LoVo (cell line): Measurements from ENCODE around the gene DMAC1.

Experiments
- DNase-seq: peaks from one replicate; pipeline ENCODE4 v3.0.0-alpha.2; 2016; ENCODE audit warnings: low spot score

The DMAC1 gene, protein sequence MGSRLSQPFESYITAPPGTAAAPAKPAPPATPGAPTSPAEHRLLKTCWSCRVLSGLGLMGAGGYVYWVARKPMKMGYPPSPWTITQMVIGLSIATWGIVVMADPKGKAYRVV

DNA sequence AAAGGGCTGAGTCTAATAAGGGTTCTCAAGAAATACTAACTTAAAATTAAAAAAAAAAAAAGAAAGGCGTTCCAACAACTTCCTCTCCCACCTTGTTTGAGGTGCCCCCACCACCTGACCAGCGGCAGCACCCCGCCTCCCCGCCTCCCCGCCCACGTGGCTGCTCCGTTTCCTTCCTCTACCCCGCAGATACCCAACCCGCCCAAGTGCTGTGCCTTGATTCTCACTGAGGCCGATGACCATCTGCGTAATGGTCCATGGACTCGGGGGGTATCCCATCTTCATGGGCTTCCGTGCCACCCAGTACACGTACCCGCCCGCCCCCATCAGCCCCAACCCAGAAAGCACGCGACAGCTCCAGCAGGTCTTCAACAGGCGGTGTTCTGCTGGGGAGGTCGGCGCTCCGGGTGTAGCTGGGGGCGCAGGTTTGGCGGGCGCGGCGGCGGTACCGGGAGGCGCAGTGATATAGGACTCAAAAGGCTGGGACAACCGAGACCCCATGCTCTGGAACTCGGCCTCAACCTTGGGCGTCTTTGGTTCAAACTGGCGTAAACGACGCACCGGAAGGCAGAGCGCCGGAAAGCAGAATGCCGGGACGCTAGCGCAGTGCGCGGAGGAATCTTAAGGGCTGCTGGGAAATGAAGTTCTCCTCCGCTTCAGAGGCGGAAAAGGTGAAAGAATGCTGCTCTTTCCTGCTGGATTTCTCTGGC is at the start of gene DMAC1:
Gene DMAC1, minus strand, starts transcription at position 545 of the 710 bp plus-strand sequence. Its CDS starts 44 bp downstream, at position 501.
- DNase-seq: peak; percentile 86

DNA sequence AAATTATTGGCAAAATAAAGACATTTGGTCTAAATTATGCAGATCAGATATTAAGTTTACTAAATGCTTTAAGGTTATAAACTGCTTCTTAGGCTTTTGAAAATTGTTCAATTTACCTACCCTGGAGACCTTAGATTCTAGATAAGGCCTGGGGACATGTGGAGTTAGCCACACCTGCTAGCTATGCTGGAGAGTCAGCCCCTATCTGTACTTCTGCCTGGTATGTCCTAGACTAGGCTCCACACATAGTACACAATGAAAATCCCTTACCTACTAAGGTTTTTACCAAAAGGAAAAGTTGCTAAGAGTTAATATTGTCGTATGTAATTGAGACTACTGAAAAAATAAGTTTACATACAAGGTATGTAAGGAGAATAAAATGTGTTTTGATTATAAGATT is 49.8 kb upstream of the DMAC1 start:
- DNase-seq: no peak

DNA sequence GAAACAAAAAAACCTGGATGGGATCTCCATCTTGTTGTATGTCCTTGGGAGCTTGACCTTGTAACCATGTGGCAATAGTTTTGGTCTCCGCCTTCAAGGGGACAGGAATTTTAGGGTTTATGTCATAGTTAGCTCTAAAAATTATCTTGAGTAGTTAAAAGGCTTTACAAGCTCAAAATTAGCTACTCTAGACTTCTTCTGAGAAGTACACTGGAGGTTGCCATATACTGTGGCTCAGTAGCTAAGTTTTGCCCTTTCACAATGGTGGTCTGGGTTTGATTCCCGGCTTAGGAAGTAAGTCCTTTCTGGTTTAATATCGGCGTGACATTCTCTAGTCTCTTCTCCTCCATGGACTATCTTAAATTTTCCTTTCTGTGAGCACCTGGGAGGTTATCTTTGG is 48.9 kb upstream of the DMAC1 start:
- DNase-seq: no peak

DNA sequence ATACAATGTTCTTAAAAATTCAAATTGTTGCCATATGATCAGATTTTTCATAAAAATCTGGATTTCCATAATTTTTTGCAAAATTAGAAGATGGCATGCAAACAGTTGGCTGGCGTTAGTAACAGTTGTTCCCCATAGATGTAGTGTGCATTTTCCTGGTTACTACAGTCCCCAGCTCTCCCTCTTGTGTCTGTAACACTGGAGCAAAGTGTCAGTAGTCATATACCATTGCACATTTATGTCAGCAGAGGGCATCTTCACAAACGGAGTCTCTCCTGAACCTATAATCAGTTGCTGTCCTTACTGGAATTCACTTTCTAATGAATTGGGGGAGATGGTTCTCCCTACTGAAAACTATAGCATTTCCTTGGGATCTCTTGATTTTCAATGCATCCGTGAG is 44.7 kb upstream of the DMAC1 start:
- DNase-seq: peak; percentile 18

DNA sequence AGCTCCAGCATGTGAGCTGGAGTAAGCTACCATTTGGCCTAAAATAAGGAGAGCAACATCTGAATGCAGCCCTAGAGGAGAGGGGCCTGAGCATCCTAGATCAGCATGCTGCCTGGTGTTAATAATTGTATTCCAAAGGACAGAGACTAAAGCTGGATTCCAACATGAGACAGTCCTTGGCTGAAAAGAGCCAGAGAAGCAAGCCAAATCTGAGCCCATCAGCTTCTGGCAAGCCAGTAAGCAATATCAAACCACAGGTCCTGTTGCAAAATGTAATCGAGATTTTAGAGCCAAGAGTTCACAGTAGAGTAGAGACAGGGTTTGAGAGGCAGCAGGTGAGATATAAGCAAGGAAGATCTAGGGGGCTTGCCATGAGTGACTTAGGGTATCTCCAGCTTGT is 42.3 kb upstream of the DMAC1 start:
- DNase-seq: no peak

DNA sequence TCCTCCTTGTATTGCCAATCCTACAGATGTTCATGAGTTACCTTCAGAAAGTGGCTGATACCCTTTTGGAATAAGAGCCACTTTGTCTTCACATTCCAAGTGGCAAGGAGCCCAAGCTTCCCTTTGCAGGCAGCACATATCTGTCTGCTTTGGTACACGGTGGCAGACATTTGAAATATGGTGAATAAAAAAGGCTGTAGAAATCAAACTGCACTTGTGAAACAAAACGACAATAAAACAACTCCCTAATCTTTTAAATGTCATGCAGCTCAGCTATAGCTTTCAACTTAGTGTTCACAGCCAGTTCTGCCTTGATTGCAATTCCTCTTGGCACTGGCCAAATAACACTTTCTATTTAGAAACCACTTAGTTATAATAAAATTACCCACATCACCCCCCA is 35.0 kb upstream of the DMAC1 start:
- no peak for DNase-seq

DNA sequence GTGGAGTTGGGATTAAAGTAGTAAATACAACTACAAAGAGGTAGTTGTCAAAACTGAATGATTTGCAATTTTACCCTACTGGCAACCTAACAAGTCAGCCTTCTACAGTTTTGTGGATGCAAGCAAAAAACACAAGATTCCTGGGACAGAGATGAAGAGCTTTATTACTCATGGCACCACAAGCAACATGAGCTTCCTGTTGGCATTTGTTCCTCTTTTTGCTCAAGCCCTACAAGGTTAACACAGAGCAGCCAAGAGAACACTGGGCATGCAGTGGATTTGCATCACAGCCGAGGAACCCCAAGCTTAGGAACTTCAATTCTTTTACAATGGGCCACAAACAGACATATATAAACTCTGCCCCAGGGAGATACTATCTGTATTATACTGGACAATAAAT is 28.8 kb upstream of the DMAC1 start:
- no peak for DNase-seq

DNA sequence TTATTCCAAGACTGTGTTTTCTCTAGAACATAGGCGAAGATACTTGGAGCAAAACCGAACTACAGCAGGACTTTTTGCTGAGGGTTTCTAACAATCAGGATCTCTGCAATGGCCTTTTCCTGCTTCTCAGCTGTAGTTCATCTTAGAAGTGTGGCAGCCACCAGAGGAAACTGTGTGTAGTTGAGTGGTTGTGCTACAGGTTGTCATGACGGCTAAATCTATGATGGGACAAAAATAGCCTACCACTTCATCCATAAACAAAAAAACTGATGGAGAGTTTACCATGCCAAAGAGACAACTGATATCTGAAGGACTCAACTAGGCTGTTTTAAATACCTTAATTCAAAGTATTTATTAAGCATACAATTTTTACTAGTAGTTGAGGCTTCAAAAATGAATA is 28.2 kb upstream of the DMAC1 start:
- DNase-seq: no peak

DNA sequence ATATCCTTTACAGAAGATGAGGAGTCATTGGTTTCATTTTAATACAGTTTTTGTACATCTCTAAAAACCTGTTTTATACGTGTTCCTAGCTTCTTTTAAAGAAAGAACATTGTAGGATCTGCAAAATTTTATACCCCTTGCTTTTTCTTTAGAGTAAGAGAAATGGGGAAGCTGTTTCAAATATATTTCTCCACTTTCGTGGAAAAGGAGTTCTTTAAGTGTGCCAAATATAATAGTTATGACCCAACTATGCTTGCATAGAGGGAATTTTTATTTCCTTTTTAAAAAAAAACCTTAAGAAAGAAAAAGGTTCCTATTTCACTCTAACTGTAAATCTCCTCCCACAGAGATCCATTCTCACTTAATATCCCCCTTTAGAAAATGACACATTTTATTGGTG is 27.5 kb upstream of the DMAC1 start:
- no peak for DNase-seq

DNA sequence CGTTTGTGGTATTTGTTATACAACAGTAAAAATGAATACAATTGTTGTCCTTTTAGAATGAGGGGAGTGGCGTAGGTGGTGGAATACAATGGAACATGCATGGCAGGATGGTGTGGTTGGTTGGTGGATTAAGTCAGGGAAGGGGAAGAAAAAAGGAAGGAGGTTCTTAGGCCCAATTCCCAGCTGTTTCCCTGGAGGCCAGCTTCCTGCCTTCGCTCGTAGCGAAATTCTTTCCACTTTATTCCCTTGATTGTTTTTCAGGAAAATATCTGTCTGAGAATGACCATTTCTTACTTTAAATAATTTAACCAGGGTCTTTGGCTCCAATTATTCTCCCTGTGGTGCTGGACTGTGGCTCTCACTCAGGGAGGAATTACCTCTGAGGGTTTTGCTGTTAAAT is 24.1 kb upstream of the DMAC1 start:
- DNase-seq: no peak

DNA sequence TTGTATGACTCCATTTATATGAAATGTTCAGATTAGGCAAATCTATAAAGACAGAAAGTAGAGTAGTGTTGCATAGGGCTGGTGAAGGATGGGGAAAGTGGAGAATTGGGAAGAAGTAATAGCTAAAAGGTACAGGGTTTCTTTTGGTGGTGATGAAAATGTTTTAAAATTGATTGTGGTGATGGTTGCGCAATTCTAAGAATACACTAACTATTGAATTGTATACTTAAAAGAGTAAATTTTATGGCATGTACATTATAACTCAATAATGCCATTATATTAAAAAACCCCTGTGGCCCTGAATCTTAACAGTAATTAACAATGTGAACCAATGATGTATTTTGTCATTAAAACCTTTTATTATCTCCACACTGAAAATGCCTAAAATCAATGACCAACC is 20.4 kb upstream of the DMAC1 start:
- DNase-seq: no peak

DNA sequence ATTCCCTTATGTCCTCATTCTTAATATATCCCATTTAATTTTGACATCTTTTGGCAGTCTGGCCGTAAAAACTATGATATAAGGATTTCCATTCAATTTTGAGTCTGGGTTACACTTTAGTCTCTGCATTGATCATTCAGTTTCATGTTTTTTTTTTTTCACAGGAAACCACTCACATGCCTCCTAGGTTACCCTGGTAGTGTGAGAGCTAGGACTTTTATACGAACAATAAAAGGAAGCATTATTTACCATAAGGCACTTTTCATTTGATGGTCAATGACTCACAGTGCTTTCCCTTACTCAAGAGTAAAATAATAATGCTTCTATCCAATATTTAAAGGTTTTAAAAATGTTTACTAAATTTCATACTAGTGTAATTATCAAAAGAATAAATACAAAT is 16.4 kb upstream of the DMAC1 start:
- no peak for DNase-seq

DNA sequence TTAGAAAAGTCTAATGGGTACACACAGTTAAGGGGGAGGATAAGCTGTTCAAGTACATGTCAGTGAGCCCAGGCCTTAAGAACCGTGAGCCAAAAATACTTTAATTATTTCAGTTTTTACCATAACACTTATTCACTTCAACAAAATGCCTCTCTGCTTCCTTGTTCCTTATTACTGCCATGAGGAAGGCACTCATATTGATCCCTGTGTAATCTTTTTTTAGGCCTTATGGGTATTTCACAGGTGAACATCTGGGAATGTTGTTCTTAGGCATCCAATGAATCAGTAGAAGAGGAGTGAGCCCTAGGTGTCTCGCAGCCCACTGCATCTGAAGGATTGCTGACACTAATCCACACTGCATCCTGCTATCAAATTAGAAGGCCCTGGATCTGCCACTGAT is 13.5 kb upstream of the DMAC1 start:
- DNase-seq: no peak

DNA sequence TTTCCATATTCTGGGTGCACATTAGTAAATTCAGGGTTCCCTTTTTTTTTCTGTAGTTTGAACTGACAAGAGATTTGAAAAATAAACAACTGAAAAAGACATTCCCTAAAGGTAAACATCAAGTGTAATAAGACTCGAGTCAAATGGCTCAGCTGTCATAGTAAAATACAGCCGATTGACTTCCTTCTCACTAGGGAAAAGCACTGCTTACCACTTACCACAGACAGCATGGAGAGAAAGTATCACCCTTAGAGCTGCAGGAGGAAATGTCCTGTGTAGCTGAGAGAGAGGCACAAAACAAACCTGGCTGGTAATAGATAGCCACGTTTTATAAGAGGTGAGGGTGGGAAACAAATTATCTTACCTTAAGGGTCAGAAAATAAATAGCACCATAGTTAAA is 12.1 kb upstream of the DMAC1 start:
- no peak for DNase-seq

DNA sequence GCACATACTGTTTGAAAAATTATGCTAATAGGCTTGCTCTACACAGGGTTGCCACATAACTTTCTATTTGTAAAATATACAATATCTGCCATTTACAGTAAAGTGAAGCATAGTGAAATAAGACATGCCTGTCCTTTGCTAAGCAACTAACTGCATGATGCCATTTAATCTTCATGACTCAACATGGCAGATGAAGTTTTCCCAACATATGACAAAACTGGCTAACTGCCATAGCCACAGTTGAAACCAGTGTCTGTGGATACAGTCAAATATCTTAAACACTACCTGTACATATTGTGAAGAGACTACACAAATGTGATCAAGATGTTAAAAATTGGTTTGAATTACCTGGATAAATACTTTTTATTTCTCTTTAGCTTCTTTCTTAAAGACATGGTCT is 3.1 kb upstream of the DMAC1 start:
- DNase-seq: no peak

DNA sequence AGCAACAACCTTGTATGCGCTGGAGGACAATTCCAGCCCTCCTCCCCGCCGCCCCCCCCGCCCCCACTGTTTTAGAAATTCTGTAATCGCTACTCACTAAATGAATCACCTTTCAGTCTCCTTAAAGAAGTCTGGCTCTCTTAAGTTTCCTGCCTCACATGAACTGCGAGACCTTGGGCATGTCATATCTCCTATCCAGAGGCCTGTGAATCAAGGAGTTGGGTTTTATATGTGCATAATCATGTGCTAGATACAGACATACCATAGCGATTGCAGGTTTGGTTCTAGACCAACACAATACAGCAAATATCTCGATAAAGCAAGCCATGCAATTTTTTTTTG is 337 bp upstream of the DMAC1 start:
- no peak for DNase-seq

DNA sequence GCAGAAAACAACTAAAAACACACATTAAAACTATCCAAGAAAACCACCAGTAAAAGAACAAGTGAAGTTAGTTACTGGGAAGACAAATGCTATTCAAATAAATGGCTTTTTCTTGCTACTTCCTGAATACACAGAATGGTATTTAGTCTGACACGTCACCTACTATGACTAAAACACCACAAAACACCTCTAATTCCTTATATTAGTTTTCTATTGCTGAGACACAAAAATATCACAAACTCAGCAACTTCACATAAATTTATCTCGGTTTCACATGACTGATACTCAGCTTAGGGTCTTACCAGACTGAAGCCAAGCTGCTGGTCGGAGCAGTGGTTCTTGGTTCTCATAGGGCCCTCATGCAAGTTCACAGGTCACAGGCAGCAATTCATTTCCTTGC is 5.4 kb downstream of the DMAC1 start:
- DNase-seq: no peak

DNA sequence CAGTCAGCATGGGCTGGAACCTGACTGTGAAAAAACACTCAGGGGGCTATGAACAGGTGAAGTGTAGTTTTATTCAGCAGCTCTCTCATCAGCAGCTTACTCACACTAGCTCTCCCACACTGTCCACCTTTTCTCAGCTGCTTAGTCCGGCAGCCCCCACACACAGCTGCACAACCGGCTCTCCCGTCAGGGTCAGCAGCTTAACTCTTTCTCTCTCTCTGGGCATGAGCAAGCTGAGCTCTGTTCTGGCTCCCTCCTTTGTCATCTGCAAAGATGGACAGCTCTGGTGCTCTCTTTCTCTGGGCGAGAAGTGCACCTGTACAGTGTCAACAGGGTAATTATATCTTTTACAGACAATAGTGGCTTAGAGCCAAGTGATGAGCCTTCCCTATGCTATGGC is 8.2 kb downstream of the DMAC1 start:
- DNase-seq: no peak

DNA sequence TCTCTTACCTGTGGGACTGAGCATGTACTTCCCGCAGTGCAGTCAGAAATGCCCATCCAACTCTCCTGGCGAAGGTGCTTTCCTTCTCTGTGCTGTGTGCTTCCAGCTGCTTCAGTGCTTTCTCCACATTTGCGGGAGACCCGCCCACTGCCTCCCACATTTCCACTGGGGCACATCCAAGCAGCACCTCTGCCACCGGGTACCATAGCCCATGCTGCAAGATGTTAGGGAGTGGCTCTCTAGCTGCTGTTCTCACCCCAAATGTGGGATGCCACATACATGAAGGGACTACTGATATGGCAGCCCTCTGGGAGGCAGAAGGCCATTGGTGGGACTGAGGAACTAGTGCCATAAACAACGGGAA is 8.8 kb downstream of the DMAC1 start:
- DNase-seq: no peak

DNA sequence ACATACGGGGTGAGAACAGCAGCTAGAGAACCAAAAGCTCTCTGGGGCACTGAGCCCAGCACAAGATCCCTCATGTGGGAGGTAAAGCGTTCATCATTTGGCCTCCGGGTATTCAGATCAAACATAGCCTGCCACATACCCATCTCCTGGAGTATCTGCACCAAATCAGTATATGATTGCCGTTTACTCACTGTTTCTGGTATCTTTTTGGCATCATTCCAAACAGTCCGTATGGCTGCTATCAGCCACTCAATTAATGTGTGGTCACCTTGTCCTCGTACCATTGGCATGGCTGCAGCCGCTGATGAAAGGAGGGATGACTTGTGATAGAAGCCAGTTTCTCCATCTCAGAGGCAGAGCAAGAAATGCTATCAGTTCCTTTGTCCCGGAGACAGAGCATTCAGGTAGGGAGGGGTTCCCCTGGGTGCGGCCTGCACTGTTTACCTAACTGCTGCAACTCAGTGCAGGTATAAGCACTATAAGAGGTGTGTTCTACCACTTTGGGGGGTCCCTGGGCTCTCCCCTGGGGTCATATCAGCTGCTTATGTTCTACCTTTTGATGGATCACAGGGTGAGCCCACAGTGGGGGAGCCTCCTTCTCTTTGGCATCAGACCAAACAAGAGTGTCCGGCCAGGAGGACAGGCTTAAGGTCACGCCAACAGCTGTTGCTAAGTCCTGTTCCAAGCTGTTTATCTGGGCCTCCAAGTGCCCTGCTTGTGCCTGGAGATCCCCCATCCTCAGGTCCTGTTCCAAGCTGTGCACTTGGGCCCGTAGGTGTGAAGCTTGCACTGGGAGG is 9.4 kb downstream of the DMAC1 start:
- DNase-seq: no peak

DNA sequence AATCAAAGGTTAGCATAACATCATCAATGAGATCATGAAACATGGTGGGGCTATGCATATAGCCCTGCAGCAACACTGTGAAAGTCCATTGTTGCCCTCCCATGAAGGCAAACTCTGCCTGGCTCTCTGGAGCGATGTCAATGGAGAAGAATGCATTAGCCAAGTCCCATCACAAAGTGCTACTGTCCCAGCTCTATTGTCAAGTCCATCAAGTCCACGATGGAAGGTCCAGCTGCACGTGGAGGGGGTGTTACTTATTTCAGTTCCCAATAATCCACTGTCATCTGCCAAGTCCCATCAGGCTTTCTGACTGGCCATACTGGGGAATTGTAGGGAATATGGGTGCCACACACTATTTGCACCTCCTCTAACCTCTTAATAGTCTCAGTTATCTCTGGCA is 10.8 kb downstream of the DMAC1 start:
- no peak for DNase-seq

DNA sequence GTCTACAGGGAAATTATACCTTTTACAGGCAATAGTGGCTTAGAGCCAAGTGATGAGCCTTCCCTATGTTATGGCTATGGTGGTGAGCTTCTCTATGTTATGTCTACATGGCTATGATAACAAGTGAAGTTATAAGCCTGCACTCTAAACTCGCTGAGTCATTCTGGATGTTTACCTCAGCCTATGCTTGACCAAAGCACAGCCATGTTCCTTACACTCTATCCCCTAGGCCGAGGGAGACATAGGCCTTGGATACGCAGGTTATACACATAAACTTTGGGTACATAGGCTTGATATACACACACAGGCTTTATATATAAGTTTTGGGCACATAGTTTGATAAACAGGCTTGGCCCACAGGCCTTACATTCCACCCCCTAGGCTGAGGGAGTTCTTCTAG is 13.8 kb downstream of the DMAC1 start:
- no peak for DNase-seq

DNA sequence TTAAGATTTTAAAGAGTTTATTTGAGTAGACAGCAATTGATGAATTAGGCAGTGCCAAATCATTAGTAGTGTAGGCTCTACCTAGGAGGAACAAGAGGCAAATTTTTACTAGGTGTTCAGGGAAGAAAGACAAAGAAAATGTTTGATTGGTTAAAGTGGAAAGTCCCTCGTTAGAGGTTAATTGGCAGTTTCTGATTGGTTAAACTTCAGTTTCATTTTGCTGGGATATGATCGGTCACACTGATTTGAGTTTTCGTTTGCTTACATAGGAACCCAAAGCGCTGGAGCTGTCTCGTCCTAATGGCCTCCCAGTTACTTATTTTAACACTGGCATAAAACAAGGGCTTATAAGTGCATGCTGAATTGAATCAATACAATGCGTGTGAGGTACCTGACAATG is 15.1 kb downstream of the DMAC1 start:
- DNase-seq: no peak

DNA sequence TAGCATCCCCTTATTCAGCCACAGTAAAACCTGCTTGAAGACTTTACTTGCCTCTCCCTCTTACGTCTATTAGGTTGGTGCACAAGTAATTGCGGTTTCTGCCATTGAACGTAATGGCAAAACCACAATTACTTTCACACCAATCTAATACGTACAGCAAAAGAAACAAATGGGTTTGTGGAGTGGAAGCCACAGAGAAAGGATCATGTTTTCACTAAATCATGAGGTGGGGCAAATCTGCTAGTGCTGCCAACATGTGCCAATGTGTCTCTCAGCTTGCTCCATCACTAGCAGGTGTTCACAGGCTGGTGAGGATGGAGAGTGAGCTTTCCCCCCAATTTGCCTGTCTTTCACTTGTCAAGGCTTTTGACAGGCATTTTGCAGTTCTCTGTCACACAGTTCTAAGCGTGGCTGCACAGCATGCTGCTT is 15.9 kb downstream of the DMAC1 start:
- no peak for DNase-seq
